B cell (primary cell): ENCODE measurements around the gene KIF4A. TPM values are rescaled to one million over a fixed set of nuclear protein-coding genes. Genes with fewer than 3 reads are reported as not detected.

Source experiments
- ATAC-seq: fragments of 200-7000 bp; cut with Tn5 transposase; one replicate; pipeline ENCODE4 v1.10.0; 2021; ENCODE audit warnings: low read depth, mild to moderate bottlenecking, moderate number of reproducible peaks, moderate library complexity
- CTCF ChIA-PET: fragments of 350-600 bp; sonication (Branson Sonifier 250); formaldehyde crosslinking; loops from one replicate; lab custom pipeline; 2021; ENCODE audit warnings: antibody characterized with exemption, inconsistent platforms; lab: Charles Lee
- POLR2A ChIA-PET: fragments of 350-600 bp; sonication (Branson Sonifier 250); formaldehyde crosslinking; loops from one replicate; lab custom pipeline; 2021; ENCODE audit warnings: antibody characterized with exemption; lab: Charles Lee
- DNase-seq: peaks from one replicate; pipeline ENCODE4 v3.0.0; 2013
- H2AFZ ChIP-seq: 2 replicates; pipeline ENCODE4 v1.6.1; 2012; ENCODE audit warnings: mild to moderate bottlenecking, low read depth, low read length; ENCODE audit not compliant: insufficient read depth, poor library complexity, severe bottlenecking
- H3K27ac ChIP-seq, 2 donors: 1 replicate in 1 of 2; 2 replicates in 1 of 2; pipeline ENCODE4 v1.5.1; 2012 to 2013; ENCODE audit warnings: low read length in 2 of 2, mild to moderate bottlenecking in 2 of 2, moderate library complexity in 1 of 2
- H3K27me3 ChIP-seq, 4 experiments: fragments of 200-600 bp in 1 of 4; sonication (generic) in 1 of 4; replicated peaks in 1 of 4; 1 replicate in 2 of 4; 2 replicates in 2 of 4; pipeline versions ENCODE4 v1.6.1 to v1.7.0; 2013 to 2016; ENCODE audit warnings: low read length in 3 of 4, mild to moderate bottlenecking in 2 of 4, mixed read lengths in 1 of 4, moderate library complexity in 1 of 4; ENCODE audit not compliant: insufficient read depth in 4 of 4, control insufficient read depth in 3 of 4; ENCODE audit errors: control extremely low read depth in 1 of 4
- H3K36me3 ChIP-seq, 2 experiments: replicated peaks in 1 of 2; 1 replicate in 1 of 2; 2 replicates in 1 of 2; pipeline versions ENCODE4 v1.6.1 to v1.7.1; 2013; ENCODE audit warnings: low read length in 1 of 2; ENCODE audit not compliant: insufficient read depth in 2 of 2, control insufficient read depth in 1 of 2; ENCODE audit errors: control extremely low read depth in 1 of 2, extremely low read depth in 1 of 2
- H3K4me1 ChIP-seq, 2 donors: fragments of 200-600 bp in 1 of 2; sonication (generic) in 1 of 2; 1 replicate in 1 of 2; 2 replicates in 1 of 2; pipeline versions ENCODE4 v1.5.1 to v1.6.1; 2013 to 2017; ENCODE audit warnings: low read length in 2 of 2; ENCODE audit not compliant: control insufficient read depth in 2 of 2, insufficient read depth in 2 of 2
- H3K4me2 ChIP-seq: replicated peaks from 2 replicates; pipeline ENCODE3; 2012; ENCODE audit warnings: mild to moderate bottlenecking, low read depth, low read length; ENCODE audit not compliant: poor library complexity, severe bottlenecking
- H3K4me3 ChIP-seq, 5 experiments: fragments of 200-600 bp in 1 of 5; sonication (generic) in 1 of 5; 1 replicate in 3 of 5; 2 replicates in 2 of 5; pipeline versions ENCODE4 v1.5.1 to v1.7.0; 2011 to 2016; ENCODE audit warnings: low read length in 4 of 5, mild to moderate bottlenecking in 4 of 5, low read depth in 2 of 5, control low read depth in 1 of 5, moderate library complexity in 1 of 5; ENCODE audit not compliant: insufficient read depth in 1 of 5; ENCODE audit errors: control extremely low read depth in 1 of 5, extremely low read depth in 1 of 5
- H3K79me2 ChIP-seq: fragments of 200-600 bp; sonication (generic); one replicate; pipeline ENCODE4 v1.6.0; 2016; ENCODE audit warnings: low read length; ENCODE audit not compliant: control insufficient read depth, insufficient read depth
- H3K9ac ChIP-seq: fragments of 200-600 bp; sonication (generic); 2 replicates; pipeline ENCODE4 v1.6.1; 2017; ENCODE audit warnings: mild to moderate bottlenecking, low read length, moderate library complexity
- H3K9me3 ChIP-seq, 3 donors: one replicate each; pipeline versions ENCODE4 v1.6.1 to v1.7.1; 2013; ENCODE audit warnings: low read length in 2 of 3; ENCODE audit not compliant: control insufficient read depth in 2 of 3, insufficient read depth in 1 of 3; ENCODE audit errors: control extremely low read depth in 1 of 3
- H4K20me1 ChIP-seq: 2 replicates; pipeline ENCODE4 v1.6.0; 2012; ENCODE audit warnings: mild to moderate bottlenecking, low read length; ENCODE audit not compliant: insufficient read depth, control insufficient read depth, poor library complexity, severe bottlenecking
- H3K27ac Mint-ChIP-seq: one replicate; pipeline ENCODE4 v1.8.0; 2021; ENCODE audit warnings: mixed read lengths
- H3K27me3 Mint-ChIP-seq: one replicate; pipeline ENCODE4 v1.8.0; 2021; ENCODE audit warnings: mixed read lengths
- H3K4me1 Mint-ChIP-seq: one replicate; pipeline ENCODE4 v1.8.0; 2021; ENCODE audit warnings: mixed read lengths
- H3K4me3 Mint-ChIP-seq: one replicate; pipeline ENCODE4 v1.8.0; 2021; ENCODE audit warnings: mixed read lengths
- H3K9me3 Mint-ChIP-seq: one replicate; pipeline ENCODE4 v1.8.0; 2022; ENCODE audit warnings: mixed read lengths; ENCODE audit not compliant: insufficient read depth
- EZH2 ChIP-seq: IDR thresholded peaks from 2 replicates; pipeline ENCODE4 v1.6.1; 2012; ENCODE audit warnings: borderline replicate concordance, low read depth, mild to moderate bottlenecking, moderate library complexity, low read length; ENCODE audit not compliant: insufficient read depth, poor library complexity, severe bottlenecking
- WGBS: methylation state at CpG from one replicate; pipeline ENCODE4 v1.1.5; 2013; ENCODE audit warnings: missing lambda C conversion rate; ENCODE audit not compliant: insufficient coverage; 5-methylcytosine and 5-hydroxymethylcytosine counted together
- intact Hi-C: fragments of 100-400 bp; cut with micrococcal nuclease; formaldehyde crosslinking; loops from one replicate; pipeline ENCODE4 v1.10.0; 2022
- polyA plus RNA-seq: library from polyadenylated mRNA; depleted of rRNA; stranded (reverse); fragments of >200 nt; gene quantifications from 2 replicates; pipeline ENCODE4 v1.2.3, GENCODE V29; 2012
- total RNA-seq, 2 donors: library from RNA; stranded (reverse); fragments of 120-200 nt in 1 of 2; gene quantifications; 1 replicate in 1 of 2; 2 replicates in 1 of 2; pipeline versions ENCODE4 v1.2.3 to v1.2.4, GENCODE V29; 2013 to 2022
- TF ChIP-seq, protein P1 (sequence below): fragments of 200-600 bp; IDR thresholded peaks from one replicate; pipeline ENCODE4 v1.8.0; 2022; ENCODE audit warnings: antibody characterized with exemption, mild to moderate bottlenecking

Gene KIF4A
- total and polyA plus RNA-seq, 2 donors (not counting 1 experiment from before 2014, with no cell fraction given), result 0.06 to 0.07 TPM

GRCh38 chrX:70434352-70434866, 144.5 kb downstream of the KIF4A start:
- POLR2A ChIA-PET, result interaction anchor here (0.6 to 1.4 kb wide), 3 partner anchors 17 to 489 kb away, joined by 3 to 7 read pairs (median 3); no protein-coding TSS in a partner anchor

More at GRCh38 chrX:70434352-70434866, 144.5 kb downstream of the KIF4A start:
- no peak for TF ChIP-seq EZH2
- TF ChIP-seq, protein P1, sequence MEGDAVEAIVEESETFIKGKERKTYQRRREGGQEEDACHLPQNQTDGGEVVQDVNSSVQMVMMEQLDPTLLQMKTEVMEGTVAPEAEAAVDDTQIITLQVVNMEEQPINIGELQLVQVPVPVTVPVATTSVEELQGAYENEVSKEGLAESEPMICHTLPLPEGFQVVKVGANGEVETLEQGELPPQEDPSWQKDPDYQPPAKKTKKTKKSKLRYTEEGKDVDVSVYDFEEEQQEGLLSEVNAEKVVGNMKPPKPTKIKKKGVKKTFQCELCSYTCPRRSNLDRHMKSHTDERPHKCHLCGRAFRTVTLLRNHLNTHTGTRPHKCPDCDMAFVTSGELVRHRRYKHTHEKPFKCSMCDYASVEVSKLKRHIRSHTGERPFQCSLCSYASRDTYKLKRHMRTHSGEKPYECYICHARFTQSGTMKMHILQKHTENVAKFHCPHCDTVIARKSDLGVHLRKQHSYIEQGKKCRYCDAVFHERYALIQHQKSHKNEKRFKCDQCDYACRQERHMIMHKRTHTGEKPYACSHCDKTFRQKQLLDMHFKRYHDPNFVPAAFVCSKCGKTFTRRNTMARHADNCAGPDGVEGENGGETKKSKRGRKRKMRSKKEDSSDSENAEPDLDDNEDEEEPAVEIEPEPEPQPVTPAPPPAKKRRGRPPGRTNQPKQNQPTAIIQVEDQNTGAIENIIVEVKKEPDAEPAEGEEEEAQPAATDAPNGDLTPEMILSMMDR, result no peak
- Histone ChIP-seq H3K4me2 (peak overlapping the region; percentile 87), H3K4me1 (peaks cover 9 to 17% of the 10 kb centered on the region in 2 donors), H3K27ac (peak overlapping the region; percentile 68), H2AFZ (peak overlapping the region; percentile 81), H3K9ac (peak overlapping the region; percentile 77), H3K79me2 (no peaks in the 10 kb centered on the region), H3K27me3 (no peaks in the 10 kb centered on the region), H4K20me1 (no peaks in the 10 kb centered on the region), H3K36me3 (no peaks in the 10 kb centered on the region), H3K4me3 (peak overlapping the region; percentile 6 to 82 (median 72)), H3K9me3 (no peaks in the 10 kb centered on the region)
- Mint-ChIP-seq H3K27me3 (peaks cover 15% of the 10 kb centered on the region), H3K4me3 (peak overlapping the region; percentile 92), H3K9me3 (no peaks in the 10 kb centered on the region), H3K4me1 (peaks cover 19% of the 10 kb centered on the region), H3K27ac (peak overlapping the region; percentile 93)
- DNase-seq (no peak), ATAC-seq (peak; percentile 69)
- 0% methylated on average over 31 of the region's 45 CpGs for WGBS
- CTCF ChIA-PET, result interaction anchor here (0.9 to 3.7 kb wide), 7 partner anchors 9 to 350 kb away, joined by 3 to 14 read pairs (median 8); partner anchors contain the start of genes DLG3, GDPD2 and IGBP1
- intact Hi-C loops, result loop anchor here (1.0 kb wide), 3 partner anchors 20 to 301 kb away; partner anchors contain the start of genes IGBP1 and PDZD11
